Kidney epithelial cell (primary cell): Measurements from ENCODE around the gene MVB12A. TPM values are rescaled to one million over a fixed set of nuclear protein-coding genes. Genes with fewer than 3 reads are reported as not detected.

Experiments used
- DNase-seq: peaks from one replicate; pipeline ENCODE4 v3.0.0-alpha.2; 2010; ENCODE audit warnings: low read depth
- H3K27me3 ChIP-seq: 2 replicates; pipeline ENCODE4 v1.6.0; 2011; ENCODE audit warnings: low read length; ENCODE audit not compliant: control insufficient read depth, insufficient read depth
- H3K36me3 ChIP-seq: 2 replicates; pipeline ENCODE4 v1.5.1; 2011; ENCODE audit warnings: low read length; ENCODE audit not compliant: control insufficient read depth, insufficient read depth
- H3K4me3 ChIP-seq: 2 replicates; pipeline ENCODE4 v1.5.1; 2011; ENCODE audit warnings: low read depth, mild to moderate bottlenecking, control low read depth, low read length
- CTCF ChIP-seq: IDR thresholded peaks from 2 replicates; pipeline ENCODE4 v1.5.1; 2011; ENCODE audit warnings: mild to moderate bottlenecking, moderate library complexity, low read length, control low read depth, inconsistent platforms; ENCODE audit not compliant: insufficient read depth, poor library complexity, severe bottlenecking
- total RNA-seq: library from RNA; depleted of rRNA; stranded (reverse); fragments of >200 nt; gene quantifications from 2 replicates; pipeline ENCODE4 v1.2.3, GENCODE V29; 2015

The MVB12A gene
- total RNA-seq, 1 donor from 2014 or later, result 66.1 TPM

GRCh38 chr19:17419154-17419620 lies 660 bp upstream of the MVB12A start:
- Histone ChIP-seq H3K36me3 (no peaks in the 10 kb centered on the region), H3K27me3 (no peaks in the 10 kb centered on the region), H3K4me3 (peak overlapping the region; percentile 63)
- TF ChIP-seq CTCF, result no peak
- no peak for DNase-seq

- no peaks in the 10 kb centered on the region for H3K36me3 ChIP-seq
- no peak for DNase-seq
- no peaks in the 10 kb centered on the region for H3K27me3 ChIP-seq
- TF ChIP-seq CTCF, result no peak
- peak overlapping the region; percentile 63 for H3K4me3 ChIP-seq
These were observed 653 bp downstream of the MVB12A start for GRCh38 chr19:17420475-17420924.

GRCh38 chr19:17421942-17422341 lies 2.1 kb downstream of the MVB12A start:
- Histone ChIP-seq H3K4me3 (no peak overlapping the region), H3K36me3 (no peaks in the 10 kb centered on the region), H3K27me3 (no peaks in the 10 kb centered on the region)
- no peak for DNase-seq
- TF ChIP-seq CTCF, result no peak

- DNase-seq, result no peak
- Histone ChIP-seq H3K36me3 (no peaks in the 10 kb centered on the region), H3K4me3 (no peak overlapping the region), H3K27me3 (no peaks in the 10 kb centered on the region)
- TF ChIP-seq CTCF, result no peak
These were observed 3.8 kb downstream of the MVB12A start for GRCh38 chr19:17423429-17424208.

GRCh38 chr19:17424743-17425365 lies 5.0 kb downstream of the MVB12A start:
- H3K4me3 ChIP-seq, result no peak overlapping the region
- no peaks in the 10 kb centered on the region for H3K36me3 ChIP-seq
- no peak for DNase-seq
- TF ChIP-seq CTCF, result peak; percentile 77
- peaks cover 2% of the 10 kb centered on the region for H3K27me3 ChIP-seq
